GM19035 (cell line): Measurements from ENCODE around the gene TEKT2.

Source experiments
- ATAC-seq: cut with Tn5 transposase; IDR thresholded peaks from one replicate; pipeline ENCODE4 v1.9.1; 2021; ENCODE audit not compliant: unreplicated experiment

Gene TEKT2

DNA sequence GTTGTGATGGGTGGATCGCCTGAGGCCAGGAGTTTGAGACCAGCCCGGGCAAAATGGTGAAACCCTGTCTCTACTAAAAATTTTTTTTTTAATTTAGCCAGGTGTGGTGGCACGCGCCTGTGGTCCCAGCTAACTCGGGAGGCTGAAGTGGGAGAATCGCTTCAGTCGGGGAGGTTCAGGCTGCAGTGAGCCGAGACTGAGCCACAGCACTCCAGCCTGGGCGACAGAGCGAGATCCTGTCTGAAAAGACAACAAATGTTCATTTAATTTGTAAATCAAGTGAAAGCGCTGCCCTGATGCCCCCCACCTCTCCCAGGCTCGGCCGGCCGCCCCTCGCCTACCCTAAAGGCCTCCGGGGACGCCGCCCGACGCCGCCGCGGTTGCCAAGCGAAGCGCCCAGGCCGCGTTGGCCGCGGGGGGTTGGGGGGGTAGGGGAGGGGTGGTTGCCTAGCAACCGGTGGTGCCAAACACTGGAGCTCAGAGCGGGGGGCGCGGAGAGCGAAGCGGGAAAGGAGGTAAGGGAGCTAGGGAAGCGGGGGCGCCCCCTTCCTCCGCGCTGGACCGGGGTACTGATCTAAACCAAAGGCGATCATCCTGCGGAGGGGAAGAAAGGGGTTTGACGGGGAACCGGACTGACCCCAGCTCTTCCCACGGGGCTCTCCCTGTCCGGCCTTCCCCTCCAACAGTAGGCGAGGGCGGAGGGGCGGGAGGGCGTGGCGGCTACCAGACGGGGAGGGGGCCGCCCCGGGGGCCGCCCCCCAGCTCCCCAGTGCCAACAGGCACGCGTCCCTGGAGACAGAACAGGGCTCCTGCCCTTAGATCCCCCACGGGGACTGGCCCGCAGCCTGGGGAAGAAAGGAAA lies at the start of gene TEKT2:
TSS of gene TEKT2 (plus strand) at position 460 of the 862 bp plus-strand sequence. CDS start 828 bp downstream, outside the sequence.
- no peak for ATAC-seq

DNA sequence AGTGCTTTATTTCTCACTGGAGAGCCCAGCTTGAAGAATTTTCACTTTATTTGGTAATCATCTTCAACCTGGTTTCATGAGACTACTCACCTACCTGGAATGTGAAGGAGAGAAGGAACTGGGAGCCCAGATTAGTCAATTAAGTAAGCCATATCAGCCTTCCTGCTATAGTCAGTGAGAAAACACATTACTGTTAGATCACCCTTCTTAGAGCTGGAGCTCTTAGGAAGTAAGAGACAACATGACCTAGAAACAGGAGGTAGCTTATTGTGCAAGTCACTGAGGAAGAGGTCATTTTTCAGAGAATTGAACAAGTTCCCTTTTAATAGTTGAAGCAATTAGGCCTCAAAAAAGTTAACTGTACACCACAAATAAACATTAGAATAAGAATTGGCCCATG lies 49.2 kb upstream of the TEKT2 start:
- ATAC-seq = no peak

DNA sequence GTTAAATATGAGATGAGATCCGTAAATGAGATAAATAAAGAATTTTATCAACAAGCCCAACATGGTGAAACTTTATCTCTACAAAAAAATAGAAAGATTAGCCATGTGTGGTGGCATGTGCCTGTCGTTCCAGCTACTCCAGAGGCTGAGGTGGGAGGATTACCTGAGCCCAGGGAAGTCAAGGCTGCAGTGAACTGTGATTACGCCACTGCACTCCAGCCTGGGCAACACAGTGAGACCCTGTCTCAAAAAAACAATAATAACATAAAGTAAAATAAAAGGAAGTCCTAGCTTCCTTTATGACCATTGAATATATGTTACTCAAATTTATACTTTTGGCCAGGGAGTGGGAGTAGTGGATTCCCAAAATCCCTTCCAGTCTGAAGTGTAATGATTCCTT lies 48.7 kb upstream of the TEKT2 start:
- no peak for ATAC-seq

GRCh38 chr1:36040238-36040637 lies 43.7 kb upstream of the TEKT2 start:
- no peak for ATAC-seq

DNA sequence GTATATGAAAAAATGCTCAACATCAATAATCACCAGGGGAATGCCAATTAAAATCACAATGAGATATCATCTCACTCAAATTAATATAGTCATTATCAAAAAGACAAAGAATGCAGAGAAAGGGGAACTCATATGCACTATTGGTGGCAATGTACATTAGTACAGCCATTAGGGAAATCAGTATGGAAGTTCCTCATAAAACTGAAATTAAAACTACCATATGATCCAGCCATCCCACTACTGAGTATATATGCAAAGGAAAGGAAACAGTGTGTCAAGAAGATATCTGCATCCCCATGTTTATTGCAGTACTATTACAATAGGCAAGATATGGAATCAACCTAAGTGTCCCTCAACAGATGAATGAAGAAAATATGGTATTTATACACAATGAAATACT lies 32.1 kb upstream of the TEKT2 start:
- ATAC-seq = no peak

DNA sequence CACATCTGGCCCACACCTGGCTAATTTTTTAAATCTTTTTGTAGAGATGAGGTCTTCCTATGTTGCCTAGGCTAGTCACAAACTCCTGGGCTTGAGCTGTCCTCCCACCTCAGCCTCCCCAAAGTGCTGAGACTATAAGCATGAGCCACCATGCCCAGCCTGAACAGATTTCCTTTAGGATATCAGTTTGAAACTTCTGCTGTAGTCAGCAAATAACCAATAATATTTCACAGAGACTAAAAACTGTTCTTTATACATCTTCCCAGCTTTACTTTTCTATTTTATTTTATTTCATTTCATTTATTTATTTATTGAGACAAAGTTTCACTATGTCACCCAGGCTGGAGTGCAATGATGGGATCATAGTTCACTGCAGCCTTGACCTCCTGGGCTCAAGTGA lies 29.9 kb upstream of the TEKT2 start:
- no peak for ATAC-seq

GRCh38 chr1:36055706-36056105 lies 28.2 kb upstream of the TEKT2 start:
- ATAC-seq = no peak

DNA sequence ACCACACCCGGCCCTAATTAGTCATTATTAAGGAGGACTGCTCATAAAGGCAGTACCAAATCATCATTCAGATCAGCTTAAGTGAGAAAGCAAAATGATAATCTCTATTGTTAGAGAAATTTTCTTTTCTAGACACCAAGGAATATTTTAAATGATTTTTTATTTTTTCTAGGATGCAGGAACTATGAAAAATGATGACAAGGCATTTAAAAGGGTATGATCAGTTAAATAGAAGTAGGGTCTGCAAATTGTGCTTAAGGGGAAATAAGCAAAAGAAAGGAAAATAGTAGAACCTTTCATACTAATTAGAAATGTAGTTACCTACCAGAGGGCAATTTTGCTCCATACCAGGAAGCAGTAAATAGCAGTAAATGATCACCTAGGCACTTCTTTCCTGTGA lies 21.6 kb upstream of the TEKT2 start:
- ATAC-seq = no peak

DNA sequence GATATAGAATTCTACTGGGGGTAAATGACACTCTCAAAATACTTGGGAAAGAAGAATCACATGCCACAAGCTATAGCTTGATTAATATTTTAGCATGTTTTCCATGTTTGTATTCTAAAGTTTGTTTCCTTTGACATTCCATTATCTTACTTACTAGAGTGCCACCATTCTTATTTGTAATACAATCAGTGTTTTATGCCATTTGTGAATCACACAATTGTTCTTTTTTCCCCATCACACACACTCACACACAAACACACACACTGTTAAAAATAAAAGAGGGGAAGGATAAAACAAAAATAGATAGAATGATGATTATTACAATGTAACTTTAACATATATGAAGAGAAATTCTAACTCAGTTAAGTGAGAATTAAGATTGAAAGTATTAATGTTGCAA lies 16.0 kb upstream of the TEKT2 start:
- no peak for ATAC-seq

DNA sequence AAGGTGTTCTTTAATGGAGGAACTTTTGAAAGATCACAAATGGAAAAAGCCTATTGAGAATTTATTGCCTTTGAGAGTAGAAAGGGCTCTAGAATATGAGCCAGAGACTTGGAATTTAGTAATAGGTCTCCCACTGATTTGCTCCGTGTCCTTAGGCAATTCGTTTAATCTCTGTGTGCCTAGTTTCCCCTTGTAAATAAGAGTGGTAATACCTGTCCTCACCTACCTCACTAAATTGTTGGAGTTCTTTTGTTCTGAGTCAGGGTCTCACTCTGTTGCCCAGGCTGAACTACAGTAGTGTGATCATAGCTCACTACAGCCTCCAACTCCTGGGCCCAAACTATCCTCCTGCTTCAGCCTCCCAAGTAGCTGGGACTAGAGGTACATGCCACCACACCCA lies 15.0 kb upstream of the TEKT2 start:
- no peak for ATAC-seq

DNA sequence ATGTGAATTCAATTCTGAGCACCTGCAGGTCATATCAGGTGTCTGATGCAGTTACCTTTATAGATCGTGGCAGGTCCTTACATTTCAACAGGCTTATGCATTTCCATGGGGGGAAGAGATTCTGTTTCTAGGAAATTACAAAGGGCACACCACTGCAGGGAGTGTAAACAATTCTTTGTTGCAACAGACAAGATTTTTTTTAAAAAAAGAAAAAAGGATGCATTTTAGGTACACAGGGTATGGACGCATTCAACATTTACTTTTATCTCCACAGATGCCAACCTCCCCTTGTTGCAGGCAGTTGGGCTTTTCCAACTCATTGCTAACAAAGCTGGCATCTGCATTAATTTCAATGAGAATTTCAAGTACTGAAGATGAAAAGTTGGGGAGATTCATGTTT lies 13.5 kb upstream of the TEKT2 start:
- ATAC-seq = no peak

- ATAC-seq = no peak
These were observed 6.8 kb upstream of the TEKT2 start for GRCh38 chr1:36076979-36077573.

DNA sequence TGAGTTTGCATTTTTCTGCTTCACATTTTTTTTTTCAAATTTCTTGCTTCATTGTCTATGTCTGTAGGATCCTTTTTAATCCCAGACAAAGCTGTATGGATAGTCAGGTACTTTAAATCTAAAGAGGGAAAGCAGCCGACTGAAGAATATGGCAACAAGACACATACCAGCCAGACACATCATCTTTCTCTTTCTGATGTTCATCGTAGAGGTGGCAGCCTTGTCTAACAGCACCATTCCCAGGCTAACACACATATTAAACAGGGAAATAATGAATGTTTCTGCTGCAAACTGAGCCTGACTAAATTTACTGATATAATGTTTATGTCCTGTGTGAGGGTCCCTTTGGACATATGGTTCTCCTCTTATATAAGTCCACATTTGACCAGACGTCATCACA lies 3.7 kb upstream of the TEKT2 start:
- no peak for ATAC-seq

DNA sequence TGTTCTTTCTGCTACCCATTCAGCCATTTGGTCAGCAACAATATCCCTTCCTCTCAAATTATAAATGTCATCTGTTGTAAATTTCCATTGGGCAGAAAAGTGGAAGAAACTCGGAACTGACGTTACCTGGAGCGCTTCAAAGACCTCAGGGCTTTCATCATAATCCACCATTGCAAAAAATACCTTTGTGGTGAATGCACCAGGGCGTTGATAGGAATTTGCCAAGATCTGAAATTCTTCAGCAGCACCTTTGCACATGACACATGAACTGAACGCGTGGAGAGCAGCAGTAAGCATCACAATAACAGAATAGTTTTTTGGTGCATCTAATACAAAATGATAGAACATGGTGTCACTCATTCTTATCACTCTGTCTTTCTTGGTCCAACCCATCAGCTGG lies 3.1 kb upstream of the TEKT2 start:
- no peak for ATAC-seq

DNA sequence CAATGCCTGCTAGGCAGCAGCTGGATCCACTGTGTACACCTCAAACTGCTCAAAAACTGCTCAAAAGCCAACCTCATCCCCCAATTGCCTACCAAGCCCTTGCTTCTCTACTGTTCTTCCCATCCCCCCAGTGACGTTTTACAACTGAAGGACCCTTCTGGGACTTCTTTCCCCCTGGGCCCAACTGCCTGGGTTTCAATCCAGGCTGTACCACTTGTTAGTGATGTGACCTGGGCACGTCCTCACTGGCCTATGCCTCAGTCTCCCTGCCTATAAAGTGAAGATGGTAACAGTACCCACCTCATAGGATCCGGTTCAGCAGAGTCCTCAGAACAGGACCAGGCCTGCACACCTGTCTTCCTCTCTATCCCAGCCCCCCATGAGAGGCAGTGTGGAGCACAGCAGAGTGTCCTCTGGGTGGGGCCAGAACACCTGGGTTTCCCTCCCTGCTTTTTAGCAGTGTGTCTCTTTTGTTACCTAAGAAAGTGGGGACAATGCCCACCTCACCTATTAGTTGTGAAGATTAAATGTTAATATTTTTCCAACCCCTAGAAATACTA lies 1.9 kb upstream of the TEKT2 start:
- no peak for ATAC-seq

DNA sequence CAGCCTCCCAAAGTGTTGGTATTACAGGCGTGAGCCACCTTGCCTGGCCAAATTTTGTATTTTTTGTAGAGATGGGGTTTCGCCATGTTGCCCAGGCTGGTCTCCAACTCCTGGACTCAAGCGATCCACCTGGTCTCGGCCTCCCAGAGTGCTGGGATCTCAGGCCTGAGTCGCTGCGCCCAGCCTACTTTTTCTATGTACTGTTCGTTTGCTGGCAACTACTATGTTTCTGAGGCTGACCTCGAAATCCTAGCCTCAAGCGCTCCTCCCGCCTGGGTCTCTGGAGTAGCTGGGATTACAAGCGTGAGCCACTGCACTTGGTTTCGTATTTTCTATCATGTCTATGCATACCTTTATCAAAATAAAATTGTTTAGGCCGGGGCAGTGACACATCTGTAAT lies 675 bp upstream of the TEKT2 start:
- ATAC-seq = no peak

DNA sequence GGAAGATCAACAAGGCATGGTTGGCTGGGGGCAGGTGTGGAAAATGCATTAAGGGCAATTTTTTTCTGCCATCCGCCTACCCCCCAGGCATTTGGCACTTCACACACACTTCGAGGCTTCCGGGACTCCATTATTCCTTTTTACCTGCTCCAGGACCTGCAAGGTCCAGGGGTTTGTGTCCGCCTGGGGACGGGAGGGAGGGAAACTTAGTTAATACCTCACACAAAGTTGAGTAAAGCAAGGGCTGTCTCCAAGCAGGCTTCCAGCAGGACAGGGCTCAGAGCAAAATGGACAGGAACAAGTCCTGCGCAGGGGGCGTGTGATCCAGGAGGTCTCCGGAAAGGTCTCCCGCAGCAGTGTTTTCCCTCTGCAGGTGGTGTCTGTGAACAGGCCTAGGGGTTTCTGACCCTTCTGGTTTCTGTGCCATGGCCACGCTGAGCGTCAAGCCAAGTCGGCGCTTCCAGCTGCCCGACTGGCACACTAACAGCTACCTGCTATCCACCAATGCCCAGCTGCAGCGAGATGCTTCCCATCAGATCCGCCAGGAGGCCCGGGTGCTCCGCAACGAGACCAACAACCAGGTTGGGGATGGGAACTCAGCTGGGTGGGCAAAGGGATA lies 712 bp downstream of the TEKT2 start:
- ATAC-seq = no peak

- no peak for ATAC-seq
These were observed 1.2 kb downstream of the TEKT2 start for GRCh38 chr1:36085126-36085525.

DNA sequence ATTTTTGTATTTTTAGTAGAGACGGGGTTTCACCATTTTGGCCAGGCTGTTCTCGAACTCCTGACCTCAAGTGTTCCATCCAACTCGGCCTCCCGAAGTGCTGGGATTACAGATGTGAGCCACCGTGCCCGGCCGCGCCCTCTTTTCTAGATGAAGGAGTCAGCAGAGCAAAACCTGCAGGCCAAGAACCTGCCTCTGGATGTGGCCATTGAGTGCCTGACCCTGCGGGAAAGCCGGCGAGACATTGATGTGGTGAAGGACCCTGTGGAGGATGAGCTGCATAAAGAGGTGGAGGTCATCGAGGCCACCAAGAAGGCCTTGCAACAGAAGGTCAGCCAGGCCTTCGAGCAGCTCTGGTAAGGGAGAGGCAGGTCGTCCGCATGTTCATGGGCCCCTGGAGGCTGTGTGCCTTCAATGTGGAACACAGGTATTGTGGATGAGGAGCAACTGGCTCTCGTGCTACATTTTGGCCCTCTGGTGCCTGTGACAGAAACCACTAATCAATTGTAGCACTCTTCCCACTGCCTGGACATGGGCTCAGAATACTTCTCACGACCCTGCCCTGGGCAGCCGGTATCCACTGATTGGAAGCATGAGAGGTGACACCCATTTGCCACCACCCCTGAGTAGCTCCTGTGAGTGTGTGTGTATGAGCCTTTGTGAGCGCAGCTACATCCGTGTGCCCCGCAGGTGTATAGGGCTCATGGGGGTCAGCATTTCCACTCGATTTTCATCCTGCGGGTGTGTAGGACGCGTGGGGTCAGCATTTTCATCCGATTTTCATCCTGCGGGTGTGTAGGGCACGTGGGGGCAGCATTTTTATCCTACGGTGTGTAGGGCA lies 2.0 kb downstream of the TEKT2 start:
- no peak for ATAC-seq

DNA sequence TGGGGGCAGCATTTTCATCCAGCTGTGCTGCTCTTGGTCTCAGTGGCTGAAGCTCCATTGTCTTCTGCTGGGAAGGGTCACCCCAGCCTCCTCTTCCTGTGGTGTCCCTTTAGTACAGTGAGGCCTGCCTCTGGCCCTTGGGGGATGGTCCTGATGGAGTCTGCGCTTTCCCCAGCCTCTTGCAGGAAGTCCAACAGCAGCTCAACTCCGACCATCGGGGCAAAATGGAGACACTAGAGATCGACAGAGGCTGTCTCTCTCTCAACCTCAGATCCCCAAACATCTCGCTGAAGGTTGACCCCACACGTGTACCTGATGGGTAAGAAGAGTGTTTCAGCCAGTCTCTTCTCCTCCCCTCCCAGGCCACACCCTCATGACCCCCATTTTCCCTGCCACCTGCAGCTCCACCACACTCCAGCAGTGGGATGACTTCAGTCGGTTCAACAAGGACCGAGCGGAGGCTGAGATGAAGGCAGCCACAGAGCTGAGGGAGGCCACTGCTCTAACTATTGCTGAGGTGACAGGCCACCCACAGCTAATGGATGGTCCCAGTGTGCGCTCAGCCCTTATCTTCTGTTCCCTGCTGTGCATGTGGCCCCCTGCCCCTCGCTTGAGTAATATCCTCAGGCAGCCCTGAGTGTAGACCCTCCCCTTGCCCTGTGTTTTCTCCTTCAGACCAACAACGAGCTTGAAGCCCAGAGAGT lies 2.8 kb downstream of the TEKT2 start:
- no peak for ATAC-seq
